SIG-M5 (cell line): ENCODE data around the gene BABAM2.

Source experiments
- DNase-seq: peaks from one replicate; lab custom pipeline; 2025; lab: John Stamatoyannopoulos, UW

Gene BABAM2

DNA sequence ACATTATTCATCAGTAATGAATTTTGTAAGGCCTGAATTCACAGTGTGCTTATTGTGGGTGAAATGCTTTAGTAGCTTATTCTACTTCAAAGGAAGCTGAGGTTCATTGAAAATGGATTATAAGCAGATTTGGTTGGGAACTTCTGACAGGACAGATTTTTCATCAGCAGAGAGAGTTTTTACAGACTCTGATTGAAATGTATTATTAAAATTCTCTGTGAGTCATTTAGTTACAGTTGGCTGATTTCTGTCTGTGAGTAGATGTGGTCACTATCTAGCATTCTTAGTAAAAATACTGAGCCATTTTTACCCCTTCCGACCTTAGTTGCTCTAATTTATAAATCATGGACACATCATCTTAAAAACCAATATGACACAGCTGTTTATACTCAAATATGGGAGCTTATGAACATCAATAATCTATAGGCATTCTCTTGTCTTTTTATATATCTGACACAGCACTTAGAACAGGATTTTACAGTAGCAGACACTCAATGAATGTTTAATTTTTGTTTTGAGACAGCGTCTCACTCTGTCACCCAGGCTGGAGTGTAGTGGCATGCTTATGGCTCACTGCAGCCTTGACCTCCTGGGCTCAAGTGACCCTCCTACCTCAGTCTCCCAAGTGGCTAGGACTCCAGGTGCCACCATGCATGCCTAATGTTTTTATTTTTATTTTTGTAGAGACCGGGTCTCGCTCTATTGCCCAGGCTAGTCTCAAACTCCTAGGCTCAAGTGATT, 239.6 kb downstream of the BABAM2 start:
- DNase-seq, result no peak

DNA sequence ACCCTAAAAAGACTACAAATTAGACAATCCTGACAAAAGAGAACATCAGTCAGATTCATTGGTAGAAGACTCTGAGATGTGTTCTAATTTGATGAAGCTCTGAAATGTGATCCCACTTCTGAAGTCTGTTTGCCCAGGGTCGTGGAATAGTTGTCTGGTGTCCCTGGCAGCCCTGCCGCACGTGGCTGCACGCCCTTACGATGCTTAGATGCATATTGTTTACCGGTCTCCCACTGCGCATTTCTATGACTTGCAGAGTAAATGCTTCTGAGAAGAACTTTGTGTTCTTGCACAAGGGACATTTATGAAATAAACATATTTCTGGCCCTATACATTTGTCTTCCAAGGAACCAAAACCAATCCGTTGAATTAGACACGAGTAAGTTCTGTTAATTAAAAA, 243.2 kb downstream of the BABAM2 start:
- DNase-seq, result no peak

GRCh38 chr2:28134262-28134812, 243.8 kb downstream of the BABAM2 start:
- no peak for DNase-seq

DNA sequence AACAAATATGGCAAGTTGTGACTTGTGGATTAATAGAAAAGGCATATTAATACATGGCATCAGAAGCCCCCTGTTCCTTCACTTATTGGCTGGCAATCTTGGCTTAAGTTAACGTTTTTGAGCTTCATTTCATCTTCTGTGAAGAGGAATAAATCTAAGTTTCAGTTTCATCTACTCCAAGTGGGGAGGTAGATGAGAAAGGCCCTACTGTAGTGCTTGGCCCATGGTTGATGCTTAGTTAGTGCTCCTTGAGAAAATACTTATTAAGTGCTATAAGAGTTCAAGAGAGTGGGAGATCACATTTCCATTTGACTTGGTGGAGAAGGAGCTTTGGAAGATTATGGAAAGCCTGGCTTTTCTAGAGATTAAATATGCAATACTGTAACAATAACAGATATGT, 244.3 kb downstream of the BABAM2 start:
- no peak for DNase-seq

- no peak for DNase-seq
Measured at GRCh38 chr2:28135324-28135723, 244.8 kb downstream of the BABAM2 start.

DNA sequence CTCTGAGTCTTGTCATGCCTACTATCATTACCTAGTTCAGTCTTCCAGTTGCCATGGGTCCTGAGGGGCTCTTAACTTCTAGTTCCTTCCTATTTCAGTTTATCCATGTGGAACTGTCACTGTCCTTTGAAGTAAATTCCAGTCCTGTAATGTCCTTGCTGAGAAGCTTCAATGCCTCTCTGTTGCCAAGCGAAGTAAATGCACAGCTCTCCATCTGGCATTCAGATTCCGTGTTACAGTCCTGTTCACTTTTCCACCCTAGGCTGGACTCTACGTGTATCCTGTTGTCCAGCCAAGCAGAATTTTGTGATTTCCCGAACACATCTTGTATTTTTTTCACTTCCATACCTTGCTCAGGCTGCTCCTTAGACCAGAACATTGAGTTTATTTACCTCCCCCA, 245.3 kb downstream of the BABAM2 start:
- DNase-seq, result no peak

GRCh38 chr2:28136556-28136955, 246.0 kb downstream of the BABAM2 start:
- DNase-seq, result no peak

DNA sequence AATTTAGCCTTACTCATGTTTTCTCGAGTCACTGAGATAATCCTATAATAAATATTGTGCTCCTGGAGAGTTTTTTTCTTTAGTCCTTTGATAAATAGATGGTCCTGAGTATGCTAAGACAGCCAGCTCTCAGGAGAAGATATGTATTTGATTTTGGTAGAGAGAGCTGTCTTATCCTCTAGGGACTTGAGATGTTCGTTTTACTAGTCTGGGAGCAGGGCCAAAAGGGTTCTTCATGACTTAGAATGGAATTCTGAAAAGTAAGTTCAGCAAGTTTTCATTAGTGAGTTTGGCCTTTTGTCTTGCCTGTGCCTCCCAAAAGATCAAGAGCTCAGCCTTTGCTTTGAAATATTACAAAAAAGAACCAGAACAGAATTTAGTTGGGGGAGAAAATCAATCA, 246.7 kb downstream of the BABAM2 start:
- DNase-seq, result no peak

- DNase-seq, result no peak
Measured at GRCh38 chr2:28142386-28142785, 251.9 kb downstream of the BABAM2 start.

DNA sequence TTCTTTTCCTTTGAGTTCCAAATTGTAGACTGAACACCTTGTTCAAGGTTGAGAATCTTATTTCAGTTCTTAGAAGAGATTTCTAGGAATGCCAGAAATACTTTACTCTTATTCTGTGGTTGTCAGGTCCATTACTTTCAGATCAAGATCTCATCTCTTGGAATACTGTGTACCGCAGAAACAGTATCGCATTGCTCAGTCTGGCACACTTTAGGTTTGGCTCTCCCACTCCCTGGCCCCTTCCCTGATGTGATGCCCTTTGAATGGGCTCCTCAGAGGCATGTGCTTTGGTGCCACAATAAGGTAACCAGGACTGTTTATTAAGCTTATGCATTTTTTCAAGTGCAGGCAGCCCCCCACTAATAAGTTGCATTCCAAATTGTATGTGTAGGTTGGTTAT, 257.5 kb downstream of the BABAM2 start:
- DNase-seq, result no peak

- DNase-seq, result no peak
Measured at GRCh38 chr2:28148566-28148965, 258.0 kb downstream of the BABAM2 start.

GRCh38 chr2:28150236-28150915, 259.8 kb downstream of the BABAM2 start:
- DNase-seq, result no peak

GRCh38 chr2:28150994-28151393, 260.5 kb downstream of the BABAM2 start:
- DNase-seq, result no peak

DNA sequence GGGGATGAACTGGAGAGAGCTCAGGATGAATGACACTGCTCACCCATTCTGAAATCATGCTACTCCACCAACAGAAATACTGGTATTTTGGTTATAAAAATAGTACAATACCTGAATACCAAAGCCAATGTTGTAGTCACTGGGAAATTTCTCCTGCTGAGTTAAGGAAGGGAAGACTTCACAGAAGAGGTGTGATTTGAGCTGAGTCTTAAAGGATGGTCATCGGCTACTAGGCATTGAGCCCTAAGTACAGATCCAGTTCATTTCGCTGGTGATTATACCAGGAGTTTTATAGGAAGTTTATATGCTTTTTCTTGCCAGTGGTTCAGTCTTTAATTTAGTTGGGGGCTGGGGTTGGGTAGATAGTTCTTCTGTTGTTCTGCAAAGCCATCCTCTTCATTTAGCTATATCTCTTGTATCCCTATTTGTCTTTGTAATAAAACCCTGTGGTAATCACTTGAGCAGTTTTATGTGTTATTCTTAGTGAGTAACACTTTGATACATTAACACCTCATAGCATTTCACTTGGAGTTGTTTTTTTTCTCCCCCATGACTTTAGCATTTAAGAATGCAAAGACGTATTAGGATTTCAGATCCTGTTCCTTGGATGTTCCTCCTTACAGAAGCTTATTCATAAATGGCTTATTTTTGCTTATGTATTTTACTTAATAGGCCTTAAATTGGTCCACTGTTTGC, 262.2 kb downstream of the BABAM2 start:
- DNase-seq, result no peak

DNA sequence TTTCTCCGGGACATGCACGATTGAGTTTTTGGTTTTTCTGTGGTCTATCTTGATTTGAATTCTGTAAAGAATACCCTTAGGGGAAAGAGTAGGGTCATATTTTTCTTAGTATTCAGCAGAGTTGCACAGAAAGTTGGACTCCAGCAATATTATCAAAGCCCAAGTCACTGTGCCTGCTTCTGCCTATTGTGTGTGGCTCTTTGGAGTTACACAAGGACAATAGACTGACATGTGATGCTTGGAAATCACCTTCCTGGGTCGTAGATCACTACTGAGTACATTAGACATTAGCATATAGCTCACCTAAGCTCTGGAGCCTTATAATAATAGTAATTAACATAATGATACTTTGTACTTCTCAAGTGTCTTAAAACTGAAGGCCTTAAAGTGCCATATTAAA, 263.3 kb downstream of the BABAM2 start:
- DNase-seq, result no peak

- no peak for DNase-seq
Measured at GRCh38 chr2:28155086-28155485, 264.6 kb downstream of the BABAM2 start.

DNA sequence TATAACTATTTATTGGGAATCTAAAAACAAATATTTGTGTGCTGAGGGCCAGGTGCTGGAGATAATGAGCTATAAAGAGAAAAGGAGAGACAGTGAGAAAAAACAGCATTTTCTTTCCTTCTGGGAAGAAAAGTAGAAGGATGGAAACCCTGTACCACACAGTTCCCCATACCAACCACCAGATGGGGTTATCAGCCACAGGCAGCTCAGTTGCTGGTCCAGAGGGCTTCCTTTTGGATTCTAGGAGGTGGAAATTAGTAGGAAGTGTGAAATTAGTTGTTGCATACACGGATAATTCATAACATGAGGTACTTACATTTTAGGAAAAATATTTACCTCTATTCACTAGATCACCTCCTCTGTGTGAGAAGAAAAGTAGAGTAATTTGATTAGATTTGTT, 265.1 kb downstream of the BABAM2 start:
- no peak for DNase-seq

- DNase-seq, result no peak
Measured at GRCh38 chr2:28158791-28159190, 268.3 kb downstream of the BABAM2 start.

DNA sequence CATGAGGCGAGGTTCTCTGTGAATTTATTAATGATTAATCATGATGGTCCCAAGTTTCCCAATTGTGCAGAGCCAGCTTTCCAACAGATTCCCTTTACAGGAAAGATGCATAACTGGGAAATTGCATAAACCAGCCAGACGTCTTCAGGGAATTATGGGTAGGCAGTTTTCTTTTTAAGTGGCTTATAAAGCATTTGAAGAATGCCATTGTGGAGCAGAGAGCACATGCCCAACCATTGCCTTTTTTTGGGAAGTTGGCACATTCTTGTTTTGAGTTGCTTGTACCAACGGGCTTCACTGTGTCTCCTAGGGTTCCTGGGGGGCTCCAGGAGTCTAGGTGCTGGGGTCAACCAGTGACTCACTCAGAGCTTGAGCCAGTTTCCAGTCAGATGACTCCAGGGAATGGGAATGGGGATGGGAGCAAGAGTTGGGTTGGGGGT, 270.5 kb downstream of the BABAM2 start:
- DNase-seq, result no peak

GRCh38 chr2:28161466-28161865, 270.9 kb downstream of the BABAM2 start:
- DNase-seq, result peak; percentile 10

GRCh38 chr2:28162564-28162963, 272.0 kb downstream of the BABAM2 start:
- no peak for DNase-seq

DNA sequence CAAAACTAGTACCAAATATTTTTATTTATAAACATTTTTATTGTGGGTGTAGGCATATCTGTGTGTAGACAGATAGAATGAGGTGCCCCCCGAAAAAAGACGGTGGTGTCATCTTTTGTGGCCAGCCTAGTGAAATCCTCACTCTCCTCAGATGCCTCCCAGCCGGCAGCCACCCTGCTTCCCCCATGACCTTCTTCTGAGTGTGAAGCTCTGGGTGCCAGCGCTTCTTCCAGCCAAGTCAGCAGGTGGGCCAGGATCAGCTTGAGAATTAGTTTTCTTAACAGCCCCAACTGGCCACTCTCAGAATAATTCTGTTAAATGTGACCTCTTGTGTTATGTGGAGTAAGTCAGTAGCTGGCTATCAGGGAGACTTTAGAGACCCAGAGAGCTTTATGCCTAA, 272.5 kb downstream of the BABAM2 start:
- no peak for DNase-seq
